Iris pigment epithelial cell (primary cell): ENCODE results near the gene APH1A.
"Not testable (repeated sequence)": the region's sequence is repeated elsewhere in the genome, so short reads cannot be mapped to it uniquely, and the experiment has no call there.

ENCODE experiments used
- DNase-seq: peaks from one replicate; pipeline ENCODE4 v3.0.0-alpha.2; 2011; ENCODE audit warnings: low read depth

Gene APH1A

GRCh38 chr1:150268705-150269403, at the start of gene APH1A:
TSS of gene APH1A (minus strand) at chr1:150269016. CDS start at chr1:150268810, 206 bp downstream.
- DNase-seq = peak; percentile 98

DNA sequence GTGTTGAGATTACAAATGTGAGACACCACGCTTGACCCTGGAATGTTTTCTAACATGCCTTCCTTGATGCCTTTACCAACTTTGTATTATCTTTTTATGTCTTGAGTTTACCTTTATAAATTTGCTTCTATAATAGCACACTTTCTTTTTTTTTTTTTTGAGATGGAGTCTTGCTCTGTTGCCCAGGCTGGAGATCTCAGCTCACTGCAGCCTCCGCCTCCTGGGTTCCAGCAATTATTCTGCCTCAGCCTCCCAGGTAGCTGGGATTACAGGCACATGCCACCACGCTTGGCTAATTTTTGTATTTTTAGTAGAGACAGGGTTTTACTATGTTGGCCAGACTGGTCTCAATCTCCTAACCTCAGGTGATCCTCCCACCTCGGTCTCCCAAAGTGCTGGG, 45.9 kb upstream of the APH1A start:
- not testable (repeated sequence) for DNase-seq

DNA sequence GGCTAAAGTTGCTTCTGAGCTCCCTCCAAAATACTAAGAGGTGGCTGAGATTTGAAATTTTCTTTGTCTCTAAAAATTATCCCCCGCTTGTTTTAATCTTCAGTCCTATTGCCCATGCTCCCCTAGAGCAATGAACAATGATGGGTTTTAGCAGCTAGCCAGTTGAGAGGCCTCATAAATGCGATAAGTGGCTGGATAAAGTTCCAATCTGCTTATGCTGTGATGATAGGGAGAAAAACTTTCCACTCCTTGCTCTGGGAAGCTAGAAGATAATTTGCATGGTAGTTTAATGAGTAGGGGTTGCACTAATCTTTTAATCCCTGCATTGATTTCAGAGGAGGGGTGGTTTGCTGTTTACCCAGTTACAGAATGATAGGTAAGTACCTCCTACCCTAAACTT, 42.9 kb upstream of the APH1A start:
- DNase-seq = no peak

GRCh38 chr1:150309758-150310508, 41.1 kb upstream of the APH1A start:
- no peak for DNase-seq

GRCh38 chr1:150308585-150308984, 39.8 kb upstream of the APH1A start:
- DNase-seq = not testable (repeated sequence)

DNA sequence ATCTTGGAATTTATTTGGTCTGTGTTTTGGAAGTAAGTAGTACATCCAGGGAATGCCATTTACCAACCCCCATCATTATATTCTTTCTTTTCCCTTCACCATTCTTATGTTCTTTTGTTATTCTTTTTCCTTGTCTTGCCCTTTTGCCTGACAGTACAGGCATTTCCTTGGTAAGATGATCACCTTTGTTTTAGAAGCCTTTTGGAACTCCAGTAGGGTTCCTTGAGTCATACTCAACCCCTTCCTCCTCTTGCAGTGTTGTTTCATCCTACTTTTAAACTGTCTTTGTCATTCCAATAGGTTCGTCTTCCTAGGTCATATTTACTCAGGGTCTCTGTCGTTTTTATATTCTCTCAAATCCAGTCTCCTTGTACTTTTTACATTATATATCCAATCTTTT, 34.1 kb upstream of the APH1A start:
- no peak for DNase-seq

DNA sequence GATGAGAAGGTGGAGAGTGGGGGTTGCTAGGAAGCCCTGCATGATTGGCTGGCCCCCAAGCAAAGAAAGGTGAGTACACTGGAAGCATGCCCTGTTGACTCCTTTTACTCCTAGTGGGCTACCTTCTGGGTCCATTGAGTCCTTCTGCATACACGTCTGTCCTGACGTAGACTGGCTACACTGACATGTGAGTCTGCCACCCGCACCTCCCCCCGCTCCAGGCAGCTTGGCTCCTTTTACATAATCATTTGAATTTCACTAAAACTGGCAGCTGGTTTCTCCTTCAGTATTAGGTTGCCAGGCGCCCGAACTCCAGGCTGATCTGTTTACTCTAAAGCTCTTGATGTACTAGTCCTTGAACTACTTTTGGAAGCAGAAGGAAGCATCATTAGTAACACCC, 33.5 kb upstream of the APH1A start:
- DNase-seq = peak; percentile 19

GRCh38 chr1:150299716-150300115, 30.9 kb upstream of the APH1A start:
- DNase-seq = no peak

GRCh38 chr1:150295476-150295875, 26.7 kb upstream of the APH1A start:
- no peak for DNase-seq

GRCh38 chr1:150293433-150294253, 24.8 kb upstream of the APH1A start, which contains the start of gene MRPS21:
TSS of gene MRPS21 (plus strand) at chr1:150293861. CDS start at chr1:150294367, 506 bp downstream.
- DNase-seq = peak; percentile 91

DNA sequence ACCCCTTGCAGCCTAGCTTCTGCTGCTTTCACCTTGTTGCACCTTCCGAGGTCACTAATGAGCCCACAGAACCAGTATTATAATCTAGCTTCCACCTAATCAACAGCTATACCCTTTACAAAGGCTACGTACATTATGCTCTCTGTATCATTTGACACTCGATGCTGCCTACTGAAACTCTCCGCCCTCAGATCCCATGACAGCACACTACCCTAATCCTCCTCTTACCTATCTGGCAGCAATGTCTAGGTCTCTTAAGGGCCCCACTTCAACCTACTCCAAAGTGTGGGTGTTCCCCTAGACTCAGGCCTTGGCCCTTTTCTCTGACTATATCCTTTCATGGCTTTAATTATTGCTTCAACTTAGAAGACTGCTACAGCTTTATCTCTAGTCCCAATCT, 20.0 kb upstream of the APH1A start:
- no peak for DNase-seq

- DNase-seq = no peak
Measured at GRCh38 chr1:150288382-150288781, 19.6 kb upstream of the APH1A start.

DNA sequence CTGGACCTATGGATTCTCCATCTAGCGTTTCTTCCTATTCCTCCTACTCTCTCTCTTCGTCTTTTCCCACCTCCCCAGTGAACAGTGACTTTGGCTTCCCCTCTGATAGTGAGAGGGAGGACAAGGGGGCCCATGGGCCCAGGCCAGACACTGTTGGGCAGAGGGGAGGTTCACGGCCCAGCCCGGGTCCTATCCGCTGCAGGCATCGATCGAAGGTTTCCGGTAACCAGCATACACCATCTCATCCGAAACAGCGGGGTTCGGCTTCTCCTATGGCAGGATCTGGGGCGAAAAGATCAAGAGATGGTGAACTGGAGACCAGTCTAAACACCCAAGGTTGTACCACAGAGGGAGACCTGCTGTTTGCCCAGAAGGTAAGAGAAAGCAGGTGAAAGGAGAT, 14.4 kb upstream of the APH1A start:
- no peak for DNase-seq

GRCh38 chr1:150282558-150282958, 13.7 kb upstream of the APH1A start:
- DNase-seq = no peak

DNA sequence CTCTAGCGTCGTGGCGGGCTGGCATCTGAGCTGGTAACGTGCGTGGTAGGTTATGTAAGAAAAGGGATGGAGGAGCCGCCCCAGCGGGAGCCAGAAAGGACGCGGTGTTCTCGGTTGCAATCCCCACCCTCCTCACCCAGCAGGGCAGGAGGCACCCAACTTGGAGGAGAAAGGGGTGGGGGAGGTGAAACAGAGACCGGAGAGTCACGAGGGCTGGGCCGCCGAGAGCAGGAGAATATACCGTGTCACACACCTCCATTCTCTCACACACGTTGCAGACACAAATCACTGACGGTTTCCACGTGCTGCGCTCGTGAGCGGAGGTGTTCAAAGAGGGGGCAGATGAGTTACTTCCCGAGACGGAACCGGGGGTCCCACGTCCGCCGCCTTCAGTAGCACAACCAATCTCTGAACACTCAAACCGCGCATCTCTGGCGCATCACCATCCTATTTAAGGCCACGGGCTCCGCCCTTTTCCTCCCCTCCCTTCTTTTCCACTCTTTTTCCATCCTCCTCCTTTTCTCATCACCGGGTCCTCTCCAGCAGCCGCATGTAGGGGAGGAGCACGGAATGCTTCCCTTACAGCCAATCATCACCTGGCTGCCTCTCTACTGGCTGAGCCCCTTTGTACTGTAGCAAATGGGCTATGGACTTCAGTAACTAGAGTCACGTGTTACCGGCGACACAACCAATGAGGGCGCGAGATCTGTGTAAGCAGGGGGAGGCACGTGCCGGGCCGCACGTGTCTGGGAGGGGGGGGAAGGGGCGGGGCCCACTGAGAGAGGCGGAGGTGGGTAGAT, 13.1 kb upstream of the APH1A start, which contains the start of gene CIART:
Gene CIART, plus strand, starts transcription at position 797 of the 800 bp plus-strand sequence. CDS start 714 bp downstream, outside the sequence.
- peak; percentile 98 for DNase-seq

GRCh38 chr1:150281221-150281757, 12.5 kb upstream of the APH1A start:
- peak; percentile 73 for DNase-seq

- DNase-seq = no peak
Measured at GRCh38 chr1:150280138-150280707, 11.4 kb upstream of the APH1A start.

DNA sequence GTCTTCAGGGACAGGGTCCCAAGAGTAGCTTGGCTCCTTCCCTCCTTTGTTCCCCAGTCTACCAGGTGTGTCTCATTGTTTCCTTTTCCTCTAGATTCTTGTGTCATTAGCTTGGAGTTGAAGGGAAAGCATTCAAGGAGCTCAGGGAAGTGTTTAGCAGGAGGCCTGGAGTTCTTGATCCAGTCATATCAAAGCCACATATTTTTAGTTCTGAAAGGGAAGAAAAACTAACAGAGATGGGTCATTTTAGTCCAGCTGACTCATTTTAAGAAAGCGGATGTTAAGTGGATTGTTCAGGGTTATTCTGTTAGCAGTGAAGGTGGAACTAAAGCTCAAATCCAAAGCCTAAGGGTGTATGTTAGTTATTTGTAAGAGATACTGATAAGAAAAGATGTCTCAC, 4.5 kb upstream of the APH1A start:
- DNase-seq = peak; percentile 25

GRCh38 chr1:150271291-150271959, 2.6 kb upstream of the APH1A start:
- DNase-seq = no peak

- DNase-seq = no peak
Measured at GRCh38 chr1:150269451-150269850, 635 bp upstream of the APH1A start.
